Measurements from ENCODE around the gene BCAS1.

- TF ChIP-seq CTCF (IDR thresholded peaks at IDR 0.05) (no peak), EZH2 (IDR thresholded peaks at IDR 0.05; ENCODE audit: borderline replicate concordance, insufficient read depth, low read depth, low read length, poor library complexity, severe bottlenecking) (no peak)
Measured at GRCh38 chr20:54084193-54084592, 13.8 kb upstream of the BCAS1 start.

Measured in B cell (primary cell).